ENCODE data around the gene SMOC1. TPM values are rescaled to one million over a fixed set of nuclear protein-coding genes. Genes with fewer than 3 reads are reported as not detected.

The SMOC1 gene
- total RNA-seq, 1 experiment from 2014 or later: 0.14 TPM

GRCh38 chr14:70043001-70043400, 163.8 kb downstream of the SMOC1 start:
- Histone ChIP-seq H3K27me3 (replicated peaks; ENCODE audit: control insufficient read depth, insufficient read depth, low read length) (no peaks in the 10 kb centered on the region), H3K9me3 (no peaks in the 10 kb centered on the region), H3K4me1 (peaks cover 21% of the 10 kb centered on the region), H3K36me3 (ENCODE audit: control insufficient read depth, insufficient read depth, low read length) (no peaks in the 10 kb centered on the region), H3K4me3 (ENCODE audit: low read depth, low read length) (no peak overlapping the region)
- DNase-seq: no peak
- POLR2A ChIA-PET: no interaction called here
- H3K4me3 Mint-ChIP-seq (ENCODE audit: unreplicated experiment): no peak overlapping the region
- no TSS peak for BruUV-seq (replicated peaks)
- peaks cover 11% of the 10 kb centered on the region for H3K9me3 Mint-ChIP-seq (ENCODE audit: unreplicated experiment)
- peaks cover under 1% of the 10 kb centered on the region for H3K36me3 Mint-ChIP-seq (ENCODE audit: insufficient read depth, unreplicated experiment)
- no peaks in the 10 kb centered on the region for H3K27me3 Mint-ChIP-seq (ENCODE audit: insufficient read depth, unreplicated experiment)
- H3K4me1 Mint-ChIP-seq (ENCODE audit: low read depth, unreplicated experiment): peaks cover 29% of the 10 kb centered on the region
- CTCF ChIA-PET: no interaction called here
- H3K27ac Mint-ChIP-seq (ENCODE audit: unreplicated experiment): no peak overlapping the region
- no peak for TF ChIP-seq CTCF (IDR thresholded peaks at IDR 0.05; ENCODE audit: insufficient read depth in 1 of 2, low read depth in 1 of 2, low read length in 1 of 2, severe bottlenecking in 1 of 2, unreplicated experiment in 1 of 2)
- intact Hi-C loops (cut with micrococcal nuclease; ENCODE audit: unreplicated experiment): no loop called here

GRCh38 chr14:70045310-70045709, 166.1 kb downstream of the SMOC1 start:
- H3K36me3 Mint-ChIP-seq (ENCODE audit: insufficient read depth, unreplicated experiment): peaks cover 6% of the 10 kb centered on the region
- H3K27ac Mint-ChIP-seq (ENCODE audit: unreplicated experiment): peak overlapping the region; percentile 65
- Histone ChIP-seq H3K4me3 (ENCODE audit: low read depth, low read length) (no peak overlapping the region), H3K36me3 (ENCODE audit: control insufficient read depth, insufficient read depth, low read length) (no peaks in the 10 kb centered on the region), H3K4me1 (peaks cover 33% of the 10 kb centered on the region), H3K27me3 (replicated peaks; ENCODE audit: control insufficient read depth, insufficient read depth, low read length) (no peaks in the 10 kb centered on the region), H3K9me3 (no peaks in the 10 kb centered on the region)
- no peak overlapping the region for H3K4me3 Mint-ChIP-seq (ENCODE audit: unreplicated experiment)
- peaks cover 44% of the 10 kb centered on the region for H3K4me1 Mint-ChIP-seq (ENCODE audit: low read depth, unreplicated experiment)
- H3K9me3 Mint-ChIP-seq (ENCODE audit: unreplicated experiment): peaks cover 11% of the 10 kb centered on the region
- BruUV-seq (replicated peaks): no TSS peak
- ChIA-PET CTCF (no interaction called here), POLR2A (no interaction called here)
- no peak for DNase-seq
- H3K27me3 Mint-ChIP-seq (ENCODE audit: insufficient read depth, unreplicated experiment): no peaks in the 10 kb centered on the region
- no peak for TF ChIP-seq CTCF (IDR thresholded peaks at IDR 0.05; ENCODE audit: insufficient read depth in 1 of 2, low read depth in 1 of 2, low read length in 1 of 2, severe bottlenecking in 1 of 2, unreplicated experiment in 1 of 2)
- intact Hi-C loops (cut with micrococcal nuclease; ENCODE audit: unreplicated experiment): no loop called here

- POLR2A ChIA-PET: no interaction called here
- no peaks in the 10 kb centered on the region for H3K27me3 Mint-ChIP-seq (ENCODE audit: insufficient read depth, unreplicated experiment)
- no TSS peak for BruUV-seq (replicated peaks)
- H3K4me1 ChIP-seq: peaks cover 33% of the 10 kb centered on the region
- H3K27ac Mint-ChIP-seq (ENCODE audit: unreplicated experiment): peak overlapping the region; percentile 65
- H3K9me3 ChIP-seq: no peaks in the 10 kb centered on the region
- no peak overlapping the region for H3K4me3 Mint-ChIP-seq (ENCODE audit: unreplicated experiment)
- intact Hi-C loops (cut with micrococcal nuclease; ENCODE audit: unreplicated experiment): no loop called here
- CTCF ChIA-PET: interaction anchor here (3.5 kb wide), 1 partner anchor 28 kb away, joined by 31 read pairs; no protein-coding TSS in a partner anchor
- TF ChIP-seq CTCF (IDR thresholded peaks at IDR 0.05; ENCODE audit: insufficient read depth in 1 of 2, low read depth in 1 of 2, low read length in 1 of 2, severe bottlenecking in 1 of 2, unreplicated experiment in 1 of 2): peak; percentile 43 to 52
- no peaks in the 10 kb centered on the region for H3K27me3 ChIP-seq (replicated peaks; ENCODE audit: control insufficient read depth, insufficient read depth, low read length)
- peaks cover 44% of the 10 kb centered on the region for H3K4me1 Mint-ChIP-seq (ENCODE audit: low read depth, unreplicated experiment)
- peaks cover 6% of the 10 kb centered on the region for H3K36me3 Mint-ChIP-seq (ENCODE audit: insufficient read depth, unreplicated experiment)
- H3K9me3 Mint-ChIP-seq (ENCODE audit: unreplicated experiment): peaks cover 11% of the 10 kb centered on the region
- H3K36me3 ChIP-seq (ENCODE audit: control insufficient read depth, insufficient read depth, low read length): no peaks in the 10 kb centered on the region
- DNase-seq: peak; percentile 54 to 64
- no peak overlapping the region for H3K4me3 ChIP-seq (ENCODE audit: low read depth, low read length)
Measured at GRCh38 chr14:70045844-70046535, 166.8 kb downstream of the SMOC1 start.

Data from Caco-2 (cell line).